T-helper 2 cell (primary cell): ENCODE measurements around the gene UIMC1.
"Not testable (repeated sequence)": the region's sequence is repeated elsewhere in the genome, so short reads cannot be mapped to it uniquely, and the experiment has no call there.

Experiments used
- DNase-seq, 5 experiments: peaks; one replicate each; pipeline versions ENCODE4 v3.0.0 to v3.0.0-alpha.2; 2012 to 2022
- total RNA-seq, 2 donors: gene quantifications; one replicate each; lab custom pipeline; 2026; lab: John Stamatoyannopoulos, UW

Gene UIMC1
- 42.4 to 55.4 reads per million in 2 donors for total RNA-seq

- DNase-seq: peak; percentile 83 to 95 (median 86)
Measured at GRCh38 chr5:177006265-177006972, at the start of gene UIMC1. UIMC1 (minus strand) TSS chr5:177006779; CDS start chr5:176982615, 24,164 bp downstream.

- DNase-seq: peak in 1 of 5 experiments; percentile 23
Measured at GRCh38 chr5:177049285-177049684, 42.7 kb upstream of the UIMC1 start.

GRCh38 chr5:177048531-177048930 is 42.0 kb upstream of the UIMC1 start:
- not testable (repeated sequence) for DNase-seq

GRCh38 chr5:177045631-177046030 is 39.1 kb upstream of the UIMC1 start:
- no peak for DNase-seq

- no peak for DNase-seq
Measured at GRCh38 chr5:177044641-177045040, 38.1 kb upstream of the UIMC1 start.

- no peak for DNase-seq
Measured at GRCh38 chr5:177043958-177044357, 37.4 kb upstream of the UIMC1 start.

- no peak for DNase-seq
Measured at GRCh38 chr5:177043114-177043513, 36.5 kb upstream of the UIMC1 start.

- DNase-seq: no peak
Measured at GRCh38 chr5:177041936-177042335, 35.4 kb upstream of the UIMC1 start.

GRCh38 chr5:177040814-177041420 is 34.3 kb upstream of the UIMC1 start:
- DNase-seq: no peak

- no peak for DNase-seq
Measured at GRCh38 chr5:177036921-177037320, 30.3 kb upstream of the UIMC1 start.

GRCh38 chr5:177036443-177036842 is 29.9 kb upstream of the UIMC1 start:
- DNase-seq: no peak

- no peak for DNase-seq
Measured at GRCh38 chr5:177035976-177036375, 29.4 kb upstream of the UIMC1 start.

GRCh38 chr5:177029498-177029897 is 22.9 kb upstream of the UIMC1 start:
- DNase-seq: no peak

- no peak for DNase-seq
Measured at GRCh38 chr5:177027665-177028064, 21.1 kb upstream of the UIMC1 start.

- DNase-seq: peak in 1 of 5 experiments; percentile 24
Measured at GRCh38 chr5:177025101-177025601, 18.6 kb upstream of the UIMC1 start.

GRCh38 chr5:177024559-177024958 is 18.0 kb upstream of the UIMC1 start:
- DNase-seq: no peak

GRCh38 chr5:177023303-177023664 is 16.7 kb upstream of the UIMC1 start:
- DNase-seq: peak in 1 of 5 experiments; percentile 20

- DNase-seq: peak; percentile 82 to 96 (median 85)
Measured at GRCh38 chr5:177022386-177023302, 16.1 kb upstream of the UIMC1 start, which contains the start of gene ZNF346. ZNF346 (plus strand) TSS chr5:177022696; CDS start chr5:177022739, 43 bp downstream.

GRCh38 chr5:177020033-177020432 is 13.5 kb upstream of the UIMC1 start:
- no peak for DNase-seq

- no peak for DNase-seq
Measured at GRCh38 chr5:177018341-177018740, 11.8 kb upstream of the UIMC1 start.

GRCh38 chr5:177015156-177015555 is 8.6 kb upstream of the UIMC1 start:
- DNase-seq: no peak

GRCh38 chr5:177010153-177010552 is 3.6 kb upstream of the UIMC1 start:
- DNase-seq: no peak

GRCh38 chr5:177008716-177009115 is 2.1 kb upstream of the UIMC1 start:
- no peak for DNase-seq
